GM19463 (cell line): ENCODE data around the gene TANK.
"Not testable (repeated sequence)": the region's sequence is repeated elsewhere in the genome, so short reads cannot be mapped to it uniquely, and the experiment has no call there.

Source experiments
- ATAC-seq: cut with Tn5 transposase; IDR thresholded peaks from one replicate; pipeline ENCODE4 v1.9.1; 2021; ENCODE audit warnings: mild to moderate bottlenecking, moderate library complexity; ENCODE audit not compliant: unreplicated experiment

TANK gene

GRCh38 chr2:161132384-161132783, 27.8 kb upstream of the TANK start:
- not testable (repeated sequence) for ATAC-seq

DNA sequence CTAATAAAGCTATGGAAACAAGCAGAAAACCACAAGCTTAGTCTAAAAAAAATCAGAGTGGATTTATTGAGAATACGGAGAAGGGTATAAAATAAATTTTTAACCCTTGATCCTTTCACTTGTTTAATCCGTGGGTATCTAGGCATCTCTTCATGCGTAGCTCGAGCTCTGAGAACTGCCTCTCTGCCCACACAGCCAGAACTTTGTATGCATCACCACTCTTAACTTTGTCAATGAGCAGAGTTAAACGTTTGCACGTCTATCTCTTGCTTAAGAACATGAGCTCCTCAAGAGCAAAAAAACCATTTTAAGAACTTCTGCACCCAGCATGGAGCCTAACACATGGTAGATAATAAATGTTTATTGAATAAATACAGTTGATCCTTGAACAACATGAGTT, 26.9 kb upstream of the TANK start:
- no peak for ATAC-seq

DNA sequence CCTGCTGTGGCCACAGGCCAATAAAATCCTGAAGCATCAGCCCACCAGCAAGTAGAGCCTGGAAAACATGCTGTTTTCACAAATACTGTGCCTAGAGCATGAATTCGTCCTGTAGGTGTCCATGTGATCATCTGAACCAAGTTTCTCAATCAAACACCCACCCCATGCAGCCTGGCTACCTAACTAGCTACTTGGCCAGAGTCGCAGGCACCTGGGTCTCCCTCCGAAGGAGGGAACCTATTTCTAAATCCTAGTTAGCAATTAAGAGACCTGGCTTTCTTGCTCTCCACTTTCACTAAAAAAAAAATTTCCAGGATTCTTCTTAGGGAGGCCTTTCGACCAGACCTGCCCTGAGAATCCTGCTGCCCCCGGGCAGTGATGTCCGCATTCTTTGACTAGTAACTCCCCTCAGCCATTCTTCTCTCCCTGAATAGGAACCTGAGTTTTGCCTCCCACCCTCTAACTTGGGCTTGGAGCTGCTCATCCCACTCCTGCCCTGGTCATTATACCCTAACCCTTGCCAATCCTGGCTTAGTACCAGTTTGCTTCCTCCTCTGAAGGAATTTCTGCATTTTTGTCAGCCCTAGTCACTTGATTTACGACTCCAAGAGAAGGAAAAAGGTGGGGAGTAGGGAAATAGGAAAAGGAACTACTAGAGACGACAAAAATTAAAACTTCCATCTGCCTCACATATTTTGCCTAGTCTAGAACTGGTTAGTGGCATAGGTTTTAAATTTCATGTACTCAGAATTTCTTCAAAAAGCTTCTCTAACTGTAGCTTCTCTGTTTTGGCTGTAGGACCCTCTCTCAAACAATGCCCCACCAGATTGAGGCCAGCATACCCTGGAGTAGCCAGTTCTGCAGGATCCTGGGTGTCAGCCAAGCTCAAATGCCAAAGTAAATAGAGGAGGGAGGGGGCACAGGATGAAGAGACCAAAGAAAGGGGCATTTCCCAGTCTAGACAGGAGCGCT, 25.4 kb upstream of the TANK start:
- no peak for ATAC-seq

DNA sequence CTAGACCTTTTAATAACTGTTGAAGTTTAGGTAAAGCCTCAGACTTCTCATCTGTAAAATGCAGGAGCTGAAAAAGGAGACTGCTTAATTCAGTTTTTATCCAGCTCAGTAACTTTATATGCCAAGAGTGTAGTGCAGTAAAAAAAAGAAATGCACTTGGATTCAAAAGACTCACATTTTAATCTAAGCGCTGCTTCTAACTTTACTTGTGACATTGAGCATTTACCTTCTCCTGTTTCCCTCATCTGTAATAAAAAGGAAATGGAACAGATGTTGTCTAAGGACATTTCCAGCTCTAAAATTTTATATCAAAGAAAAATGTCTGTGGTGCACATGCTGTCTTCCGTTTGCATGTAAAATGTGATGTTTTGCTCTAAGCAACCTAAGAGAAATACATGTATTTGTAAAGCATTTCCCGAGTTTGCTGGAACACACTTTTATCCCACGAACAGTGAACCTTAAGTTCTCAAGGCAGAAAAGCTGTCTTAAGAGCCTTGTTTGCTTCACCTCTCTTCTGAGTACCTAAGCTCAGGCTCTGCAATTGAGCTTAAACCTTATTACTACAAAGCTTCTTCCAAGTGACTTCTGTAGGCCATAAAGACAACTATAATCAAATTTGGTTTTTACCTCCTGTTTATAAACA, 24.2 kb upstream of the TANK start:
- no peak for ATAC-seq

GRCh38 chr2:161136696-161137324, 23.4 kb upstream of the TANK start:
- ATAC-seq: peak; percentile 70

GRCh38 chr2:161138429-161138828, 21.8 kb upstream of the TANK start:
- peak; percentile 21 for ATAC-seq

GRCh38 chr2:161139098-161139987, 20.9 kb upstream of the TANK start:
- peak; percentile 25 for ATAC-seq

DNA sequence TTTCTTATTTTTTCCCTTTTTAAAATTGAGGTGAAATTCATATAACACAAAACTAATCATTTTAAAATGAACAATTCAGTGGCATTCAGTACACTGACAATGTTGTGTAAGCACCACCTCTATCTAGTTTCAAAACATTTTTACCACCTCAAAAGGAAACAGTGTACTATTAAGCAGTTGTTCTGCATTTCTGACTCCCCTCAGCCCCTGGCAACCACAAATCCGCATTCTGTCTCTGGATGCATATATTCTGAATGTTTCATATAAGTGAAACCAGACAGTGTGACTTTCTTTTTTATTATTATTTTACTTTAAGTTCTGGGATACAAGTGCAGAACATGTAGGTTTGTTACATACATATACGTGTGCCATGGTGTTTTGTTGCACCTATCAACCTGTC, 19.2 kb upstream of the TANK start:
- ATAC-seq: peak; percentile 42

GRCh38 chr2:161146209-161146775, 13.9 kb upstream of the TANK start:
- ATAC-seq: no peak

- no peak for ATAC-seq
Measured at GRCh38 chr2:161146996-161147395, 13.2 kb upstream of the TANK start.

DNA sequence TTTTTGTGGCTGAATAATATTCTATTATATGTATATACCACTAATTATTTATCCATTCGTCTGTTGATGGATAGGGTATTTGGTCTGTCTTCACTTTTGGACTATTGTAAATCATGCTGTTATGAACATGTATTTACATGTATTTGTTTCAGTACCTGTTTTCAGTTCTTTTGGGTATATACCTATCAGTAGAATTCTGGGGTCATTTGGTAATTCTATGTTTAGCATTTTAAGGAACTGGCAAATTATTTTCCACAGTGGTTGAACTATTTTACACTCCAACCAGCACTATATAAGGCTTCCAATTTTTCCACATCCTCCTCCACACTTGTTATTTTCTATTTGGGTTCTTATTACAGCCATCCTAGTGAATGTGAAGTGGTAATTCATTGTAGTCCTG, 12.4 kb upstream of the TANK start:
- ATAC-seq: no peak

DNA sequence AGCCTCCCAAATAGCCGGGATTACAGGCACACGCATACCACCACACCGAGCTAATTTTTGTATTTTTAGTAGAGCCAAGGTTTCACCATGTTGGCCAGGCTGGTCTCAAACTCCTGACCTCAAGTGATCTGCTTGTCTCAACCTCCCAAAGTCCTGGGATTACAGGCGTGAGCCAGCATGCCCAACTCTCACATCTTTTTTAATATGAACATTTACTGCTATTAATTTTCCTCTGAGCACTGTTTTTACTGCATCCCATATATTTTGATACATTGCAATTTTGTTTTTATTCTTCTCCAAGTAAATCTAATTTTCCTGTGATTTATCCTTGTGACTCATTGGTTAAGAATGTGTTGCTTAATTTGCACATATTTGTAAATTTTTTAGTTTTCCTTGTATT, 9.5 kb upstream of the TANK start:
- no peak for ATAC-seq

DNA sequence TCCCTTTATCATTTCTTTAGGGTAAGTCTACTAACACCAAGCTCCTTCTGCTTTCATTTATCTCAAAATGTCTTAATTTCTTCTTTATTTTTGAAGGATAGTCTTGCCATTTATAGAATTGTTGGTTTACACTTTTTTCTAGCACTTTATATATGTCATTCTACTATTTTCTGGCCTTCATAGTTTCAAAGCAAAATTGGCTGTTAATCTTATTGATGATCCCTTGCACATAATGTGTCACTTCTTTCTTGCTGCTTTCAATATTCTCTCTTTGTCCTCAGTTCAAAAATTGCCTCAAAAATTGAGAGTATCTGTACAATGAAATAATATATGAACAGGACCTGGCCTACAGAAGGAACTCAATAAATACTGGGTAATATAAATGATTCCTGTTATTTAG, 7.9 kb upstream of the TANK start:
- no peak for ATAC-seq

DNA sequence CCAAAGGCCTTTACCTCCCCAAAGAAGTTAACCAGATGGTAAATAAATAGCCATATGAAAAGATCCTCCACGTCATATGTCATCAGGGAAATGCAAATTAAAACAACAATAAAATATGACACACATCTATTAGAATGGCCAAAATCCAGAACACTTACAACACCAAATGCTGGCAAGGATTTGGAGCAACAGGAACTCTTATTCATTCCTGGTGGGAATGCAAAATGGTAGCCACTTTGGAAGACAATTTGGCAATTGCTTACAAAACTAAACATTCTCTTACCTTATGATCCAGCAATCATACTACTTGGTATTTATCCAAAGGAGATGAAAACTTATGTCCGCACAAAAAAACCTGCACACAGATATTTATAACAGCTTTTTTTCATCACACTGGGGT, 1.3 kb upstream of the TANK start:
- ATAC-seq: no peak

DNA sequence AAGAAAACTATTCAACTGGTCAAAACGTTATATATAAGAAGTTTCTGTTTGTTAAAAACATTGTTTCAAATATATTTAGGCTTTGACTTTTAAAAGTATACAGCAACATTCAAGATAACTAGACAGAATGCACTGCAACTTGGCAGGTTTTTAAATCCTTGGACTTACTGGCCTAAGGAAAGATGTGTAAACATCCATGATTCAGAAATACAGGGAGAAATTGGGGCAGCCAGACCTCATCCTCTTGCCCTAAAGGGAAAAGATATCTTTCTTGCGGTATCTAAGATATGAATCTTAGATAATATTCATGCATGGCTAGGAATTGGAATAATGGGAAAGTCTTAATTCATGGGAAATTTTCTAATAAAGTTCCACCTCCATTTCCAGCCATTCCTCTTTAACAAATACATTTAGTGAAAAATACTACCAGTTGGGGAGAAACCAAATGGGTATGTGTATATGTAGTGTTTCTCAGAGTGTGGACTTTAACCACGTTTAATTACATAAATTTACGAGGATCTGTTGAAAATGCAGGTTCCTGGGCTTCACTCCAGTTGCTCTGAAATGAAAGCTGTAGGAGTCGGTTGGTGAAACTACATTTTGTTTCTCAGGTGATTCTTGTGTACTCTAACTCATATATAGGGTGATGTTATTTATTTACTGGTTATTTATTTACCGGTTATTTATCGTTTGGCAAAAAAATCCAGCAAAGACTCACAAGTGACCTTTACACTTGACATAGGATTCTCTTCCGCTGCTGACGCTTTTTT, 587 bp upstream of the TANK start:
- ATAC-seq: peak; percentile 0

- ATAC-seq: no peak
Measured at GRCh38 chr2:161161074-161161706, 962 bp downstream of the TANK start.

GRCh38 chr2:161163440-161163839, 3.2 kb downstream of the TANK start:
- no peak for ATAC-seq

- no peak for ATAC-seq
Measured at GRCh38 chr2:161164161-161164560, 3.9 kb downstream of the TANK start.

GRCh38 chr2:161165266-161165665, 5.0 kb downstream of the TANK start:
- ATAC-seq: no peak
